Stimulated activated CD8-positive, alpha-beta memory T cell treated with anti-CD3 and anti-CD28 coated beads, Interleukin-7, amount 100 ng/mL, for 48 hours (primary cell): ENCODE results near the gene SLC1A2.

Experiments
- DNase-seq, 2 donors: peaks; one replicate each; pipeline ENCODE4 v3.0.0-alpha.2; 2020; ENCODE audit warnings: low read depth in 1 of 2; ENCODE audit errors: extremely low read depth in 1 of 2

SLC1A2 gene

GRCh38 chr11:35204614-35205013, 214.7 kb downstream of the SLC1A2 start:
- no peak for DNase-seq
